Lower leg skin (tissue), 4 donors: ENCODE measurements around the gene LAMTOR1. TPM values are rescaled to one million over a fixed set of nuclear protein-coding genes. Genes with fewer than 3 reads are reported as not detected.

ENCODE experiments used
- DNase-seq, 2 donors: peaks; one replicate each; pipeline ENCODE4 v3.0.0-alpha.2; 2019; ENCODE audit warnings: low spot score in 2 of 2
- H3K4me3 ChIP-seq: fragments of 200-600 bp; sonication (generic); 2 replicates; pipeline ENCODE4 v1.5.1; 2017; ENCODE audit warnings: mild to moderate bottlenecking, low read depth; ENCODE audit not compliant: poor library complexity, severe bottlenecking
- POLR2A ChIP-seq, 2 donors: fragments of 450-650 bp; IDR thresholded peaks; one replicate each; pipeline ENCODE4 v1.6.1; 2016 to 2017; ENCODE audit warnings: antibody characterized with exemption in 2 of 2, mild to moderate bottlenecking in 1 of 2, moderate library complexity in 1 of 2
- WGBS, 2 donors: methylation state at CpG; one replicate each; pipeline ENCODE4 v1.1.5; 2018; 5-methylcytosine and 5-hydroxymethylcytosine counted together
- intact Hi-C: fragments of 100-400 bp; cut with DNase I; formaldehyde crosslinking; loops from one replicate; pipeline ENCODE4 v1.15.0; 2023; ENCODE audit warnings: low total_unique reads
- microRNA-seq, 2 donors: library from miRNA; unstranded; fragments of <30 nt; microRNA quantifications; one replicate each; pipeline ENCODE4, GENCODE V29; 2016; ENCODE audit warnings: borderline replicate concordance in 2 of 2, borderline number of aligned reads in 1 of 2
- total RNA-seq, 4 donors: library from RNA; depleted of rRNA; stranded (reverse); fragments of >200 nt; gene quantifications; one replicate each; pipeline ENCODE4 v1.1.0, GENCODE V29; 2016
- TF ChIP-seq, protein P1 (sequence below), 3 donors: fragments of 450-650 bp; IDR thresholded peaks; one replicate each; pipeline ENCODE4 v1.5.1; 2016; ENCODE audit warnings: antibody characterized with exemption in 3 of 3, mild to moderate bottlenecking in 3 of 3, moderate library complexity in 2 of 3

Gene LAMTOR1
- total RNA-seq, 4 donors from 2014 or later, result 83.6 to 112 (median 99.9) TPM

DNA sequence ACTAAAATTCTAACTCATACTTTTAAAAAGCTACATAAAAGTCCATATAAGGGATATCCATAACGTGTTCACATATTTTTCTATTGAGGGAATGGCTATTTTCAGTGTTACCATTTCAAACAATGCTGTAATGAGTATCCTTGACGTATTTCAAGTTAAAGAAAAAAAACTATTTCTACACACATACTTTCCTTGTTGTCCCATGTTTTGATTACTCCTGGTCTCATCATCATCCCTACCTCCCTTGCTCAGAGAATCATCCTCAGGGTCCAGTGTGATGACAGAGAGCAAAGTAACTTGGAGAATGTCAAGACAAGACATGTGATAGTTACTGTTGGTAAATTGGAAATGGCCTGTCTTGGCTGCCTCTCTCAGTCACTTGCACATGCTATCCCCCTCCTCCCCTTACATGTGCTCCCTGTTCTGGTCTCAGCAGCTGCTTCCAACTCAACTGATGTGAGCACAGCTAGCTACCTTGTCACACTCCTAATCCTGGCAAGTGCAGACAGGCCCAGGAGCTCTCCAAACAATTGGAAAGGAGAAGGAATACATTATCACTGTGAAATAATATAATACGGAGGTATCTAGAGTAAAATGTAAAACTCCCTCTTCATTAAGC lies 44.6 kb downstream of the LAMTOR1 start:
- no peak overlapping the region for H3K4me3 ChIP-seq
- no peak for DNase-seq
- WGBS, 2 donors, result 60 to 73% methylated on average over 3 of the region's 3 CpGs
- intact Hi-C loops, result no loop called here
- TF ChIP-seq, protein P1, sequence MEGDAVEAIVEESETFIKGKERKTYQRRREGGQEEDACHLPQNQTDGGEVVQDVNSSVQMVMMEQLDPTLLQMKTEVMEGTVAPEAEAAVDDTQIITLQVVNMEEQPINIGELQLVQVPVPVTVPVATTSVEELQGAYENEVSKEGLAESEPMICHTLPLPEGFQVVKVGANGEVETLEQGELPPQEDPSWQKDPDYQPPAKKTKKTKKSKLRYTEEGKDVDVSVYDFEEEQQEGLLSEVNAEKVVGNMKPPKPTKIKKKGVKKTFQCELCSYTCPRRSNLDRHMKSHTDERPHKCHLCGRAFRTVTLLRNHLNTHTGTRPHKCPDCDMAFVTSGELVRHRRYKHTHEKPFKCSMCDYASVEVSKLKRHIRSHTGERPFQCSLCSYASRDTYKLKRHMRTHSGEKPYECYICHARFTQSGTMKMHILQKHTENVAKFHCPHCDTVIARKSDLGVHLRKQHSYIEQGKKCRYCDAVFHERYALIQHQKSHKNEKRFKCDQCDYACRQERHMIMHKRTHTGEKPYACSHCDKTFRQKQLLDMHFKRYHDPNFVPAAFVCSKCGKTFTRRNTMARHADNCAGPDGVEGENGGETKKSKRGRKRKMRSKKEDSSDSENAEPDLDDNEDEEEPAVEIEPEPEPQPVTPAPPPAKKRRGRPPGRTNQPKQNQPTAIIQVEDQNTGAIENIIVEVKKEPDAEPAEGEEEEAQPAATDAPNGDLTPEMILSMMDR (IDR thresholded peaks at IDR 0.05), result no peak
- no peak for TF ChIP-seq POLR2A (IDR thresholded peaks at IDR 0.05)

DNA sequence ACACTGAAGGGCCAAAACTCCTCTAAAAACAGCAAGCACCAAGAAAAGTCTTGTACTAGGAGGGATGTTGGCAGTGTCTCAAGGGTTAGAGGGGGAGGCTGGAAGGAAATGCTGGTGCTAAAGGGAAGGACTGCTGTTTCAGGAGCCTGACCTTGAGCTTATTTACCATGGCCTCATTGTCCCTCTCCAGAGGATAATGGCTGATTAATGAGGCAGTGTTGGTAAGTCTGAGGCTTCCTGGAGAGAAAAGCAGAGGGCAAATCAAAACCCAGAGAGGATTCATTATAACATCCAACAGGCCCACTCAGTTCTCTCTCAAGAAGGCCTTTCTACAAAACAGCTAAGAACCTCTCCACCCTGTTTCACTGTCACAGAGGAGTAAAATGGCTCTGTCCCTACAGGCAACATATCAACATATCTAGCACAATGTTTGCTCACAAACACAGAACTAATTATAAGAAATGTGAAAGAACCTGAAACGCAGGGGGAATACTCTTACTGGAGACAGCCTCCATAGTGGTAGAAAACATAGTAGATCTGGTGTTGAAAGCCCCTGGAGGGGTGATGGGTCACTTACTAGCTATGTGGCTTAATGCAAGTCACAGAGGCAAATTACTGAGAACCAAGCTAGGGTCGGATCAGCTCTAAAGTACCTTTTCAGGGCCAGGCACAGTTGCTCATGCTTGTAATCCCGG lies 54.2 kb downstream of the LAMTOR1 start:
- H3K4me3 ChIP-seq, result no peak overlapping the region
- WGBS, 2 donors, result 91 to 95% methylated on average over 3 of the region's 3 CpGs
- DNase-seq, result no peak
- TF ChIP-seq, protein P1 (IDR thresholded peaks at IDR 0.05), result no peak
- no peak for TF ChIP-seq POLR2A (IDR thresholded peaks at IDR 0.05)
- intact Hi-C loops, result no loop called here

Small RNAs within 50 kb of the gene (microRNA-seq; reads per million reads assigned to microRNA genes)
- gene MIR3165, result 0 reads per million in 2 donors

Other genes starting within 250 kb of the LAMTOR1 start
- not detected for gene DEFB131B, start 224.8 kb downstream of the LAMTOR1 start, total RNA-seq
- 1 to 10 TPM; 1.6 to 8.6 (median 6.5) TPM for gene XNDC1N, start 174.7 kb downstream of the LAMTOR1 start, total RNA-seq
- gene RNF121, start 174.3 kb downstream of the LAMTOR1 start, total RNA-seq, result 10 to 100 TPM; 13.2 to 27.6 (median 18.6) TPM
- 1 to 10 TPM; 3.0 to 9.1 (median 5.6) TPM for gene IL18BP, start 104.4 kb downstream of the LAMTOR1 start, total RNA-seq
- 100 to 1,000 TPM; 356 to 592 (median 409) TPM for gene NUMA1, start 22.8 kb downstream of the LAMTOR1 start, total RNA-seq
- gene LRRC51, start 22.4 kb downstream of the LAMTOR1 start, total RNA-seq, result 10 to 100 TPM in 1 of 4 donors, 1 to 10 TPM in 3; 1.9 to 16.9 (median 4.9) TPM
- gene TOMT, start 2.6 kb upstream of the LAMTOR1 start, total RNA-seq, result not detected
- 10 to 100 TPM in 3 of 4 donors, 1 to 10 TPM in 1; 5.0 to 27.8 (median 24.9) TPM for gene ANAPC15, start 9.4 kb upstream of the LAMTOR1 start, total RNA-seq
- gene FOLR3, start 32.4 kb upstream of the LAMTOR1 start, total RNA-seq, result under 1 TPM in 2 of 4 donors, not detected in 2; 0.49 to 0.52 TPM
- 1 to 10 TPM in 3 of 4 donors, under 1 TPM in 1; 0.46 to 7.0 (median 4.0) TPM for gene FOLR1, start 88.8 kb upstream of the LAMTOR1 start, total RNA-seq
- gene FOLR2, start 113.5 kb upstream of the LAMTOR1 start, total RNA-seq, result 10 to 100 TPM in 1 of 4 donors, 1 to 10 TPM in 3; 6.6 to 12.5 (median 7.7) TPM
- 10 to 100 TPM; 25.0 to 68.8 (median 41.2) TPM for gene INPPL1, start 121.5 kb upstream of the LAMTOR1 start, total RNA-seq
- gene PHOX2A, start 140.9 kb upstream of the LAMTOR1 start, total RNA-seq, result not detected